ENCODE results near the gene PRDM7.
"Not testable (repeated sequence)": the region's sequence is repeated elsewhere in the genome, so short reads cannot be mapped to it uniquely, and the experiment has no call there.

The PRDM7 gene

GRCh38 chr16:90077240-90077756 lies at the start of gene PRDM7:
Gene PRDM7, minus strand, starts transcription at chr16:90077331. Its CDS starts 1,421 bp downstream, at chr16:90075910.
- no peak within 1 kb of the TSS for H3K27ac ChIP-seq
- peak; percentile 86 for DNase-seq (ENCODE audit: low read depth, low spot score)

- H3K27ac ChIP-seq; DNase-seq (ENCODE audit: low read depth, low spot score): not testable (repeated sequence)
These were observed 44.7 kb upstream of the PRDM7 start for GRCh38 chr16:90121846-90122245.

GRCh38 chr16:90107617-90108016 lies 30.5 kb upstream of the PRDM7 start:
- DNase-seq (ENCODE audit: low read depth, low spot score); H3K27ac ChIP-seq: not testable (repeated sequence)

GRCh38 chr16:90107060-90107459 lies 29.9 kb upstream of the PRDM7 start:
- DNase-seq (ENCODE audit: low read depth, low spot score); H3K27ac ChIP-seq: not testable (repeated sequence)

- DNase-seq (ENCODE audit: low read depth, low spot score); H3K27ac ChIP-seq: not testable (repeated sequence)
These were observed 29.1 kb upstream of the PRDM7 start for GRCh38 chr16:90106271-90106670.

GRCh38 chr16:90104725-90105124 lies 27.6 kb upstream of the PRDM7 start:
- not testable (repeated sequence) for DNase-seq (ENCODE audit: low read depth, low spot score); H3K27ac ChIP-seq

GRCh38 chr16:90102086-90102884 lies 25.2 kb upstream of the PRDM7 start:
- DNase-seq (ENCODE audit: low read depth, low spot score): not testable (repeated sequence)
- peak overlapping the region; percentile 33 for H3K27ac ChIP-seq

GRCh38 chr16:90101332-90101731 lies 24.2 kb upstream of the PRDM7 start:
- DNase-seq (ENCODE audit: low read depth, low spot score); H3K27ac ChIP-seq: not testable (repeated sequence)

- H3K27ac ChIP-seq; DNase-seq (ENCODE audit: low read depth, low spot score): not testable (repeated sequence)
These were observed 23.7 kb upstream of the PRDM7 start for GRCh38 chr16:90100790-90101189.

GRCh38 chr16:90100229-90100628 lies 23.1 kb upstream of the PRDM7 start:
- DNase-seq (ENCODE audit: low read depth, low spot score): not testable (repeated sequence)

GRCh38 chr16:90098936-90099335 lies 21.8 kb upstream of the PRDM7 start:
- not testable (repeated sequence) for DNase-seq (ENCODE audit: low read depth, low spot score)
- H3K27ac ChIP-seq: peak overlapping the region; percentile 19

More at GRCh38 chr16:90100229-90100628, 23.1 kb upstream of the PRDM7 start:
- H3K27ac ChIP-seq: not testable (repeated sequence)

- not testable (repeated sequence) for H3K27ac ChIP-seq; DNase-seq (ENCODE audit: low read depth, low spot score)
These were observed 20.0 kb upstream of the PRDM7 start for GRCh38 chr16:90097010-90097684.

- H3K27ac ChIP-seq; DNase-seq (ENCODE audit: low read depth, low spot score): not testable (repeated sequence)
These were observed 17.7 kb upstream of the PRDM7 start for GRCh38 chr16:90094791-90095190.

- not testable (repeated sequence) for H3K27ac ChIP-seq; DNase-seq (ENCODE audit: low read depth, low spot score)
These were observed 17.2 kb upstream of the PRDM7 start for GRCh38 chr16:90094296-90094695.

- not testable (repeated sequence) for H3K27ac ChIP-seq; DNase-seq (ENCODE audit: low read depth, low spot score)
These were observed 16.7 kb upstream of the PRDM7 start for GRCh38 chr16:90093799-90094198.

GRCh38 chr16:90092781-90093180 lies 15.7 kb upstream of the PRDM7 start:
- not testable (repeated sequence) for H3K27ac ChIP-seq; DNase-seq (ENCODE audit: low read depth, low spot score)

- no peak for DNase-seq (ENCODE audit: low read depth, low spot score)
- no peak overlapping the region for H3K27ac ChIP-seq
These were observed 7.3 kb upstream of the PRDM7 start for GRCh38 chr16:90084215-90084950.

- no peak for DNase-seq (ENCODE audit: low read depth, low spot score)
- no peak overlapping the region for H3K27ac ChIP-seq
These were observed 6.0 kb upstream of the PRDM7 start for GRCh38 chr16:90083139-90083538.

GRCh38 chr16:90081606-90081970 lies 4.5 kb upstream of the PRDM7 start:
- H3K27ac ChIP-seq: no peak overlapping the region
- DNase-seq (ENCODE audit: low read depth, low spot score): no peak

GRCh38 chr16:90078579-90078895 lies 1.4 kb upstream of the PRDM7 start:
- H3K27ac ChIP-seq: no peak overlapping the region
- DNase-seq (ENCODE audit: low read depth, low spot score): no peak
